DMS53 treated with DMSO at 0.1 percent for 48 hours (cell line): ENCODE data around the gene WLS.
"Not testable (repeated sequence)": the region's sequence is repeated elsewhere in the genome, so short reads cannot be mapped to it uniquely, and the experiment has no call there.

Source experiments
- DNase-seq: peaks from one replicate; lab custom pipeline; 2025; ENCODE audit not compliant: unreplicated experiment; lab: John Stamatoyannopoulos, UW

WLS gene

DNA sequence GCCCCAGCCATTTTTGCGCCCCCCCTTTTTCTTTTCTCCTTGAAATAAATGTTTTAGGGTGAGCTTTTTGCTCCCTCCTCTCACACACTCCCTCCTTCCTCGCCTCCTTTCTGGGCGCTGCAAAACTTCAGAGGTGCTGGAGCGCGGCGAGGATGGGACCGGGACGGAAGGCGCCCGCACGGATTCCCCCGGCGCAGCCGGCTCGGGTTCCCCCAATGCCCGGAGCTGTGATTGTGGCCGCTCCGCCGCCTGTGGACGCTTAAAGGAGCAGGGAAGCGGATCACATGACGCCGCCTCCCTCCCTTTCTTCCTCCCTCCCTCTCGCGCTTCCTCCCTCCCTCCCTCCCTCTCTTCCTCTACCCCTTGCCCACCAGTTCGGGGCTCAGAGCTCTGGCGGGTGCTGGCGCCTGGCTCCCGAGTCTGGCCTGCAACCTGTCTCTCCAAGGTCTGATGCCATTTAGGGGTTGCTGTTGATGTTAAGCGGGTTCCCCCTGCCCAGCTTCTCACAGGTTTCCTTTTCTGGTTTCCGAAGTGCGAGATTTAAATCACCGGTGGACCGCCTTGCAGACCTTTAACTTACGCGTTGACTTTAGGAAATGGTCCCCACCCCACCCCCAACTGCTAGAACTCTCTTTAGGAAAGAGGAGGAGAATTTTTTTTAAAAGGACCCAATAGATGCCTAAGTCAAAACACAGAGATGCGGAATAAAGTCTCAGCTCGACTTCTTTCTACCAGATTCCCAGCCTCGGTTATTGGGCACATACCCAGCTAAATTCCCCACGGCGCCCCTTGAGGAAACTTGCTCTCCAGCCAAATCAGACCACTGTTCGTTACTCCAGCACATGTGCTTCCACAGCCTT is at the start of gene WLS:
WLS (minus strand) TSS at position 235 of the 860 bp plus-strand sequence; CDS start at position 11, 224 bp downstream.
- peak; percentile 54 for DNase-seq

GRCh38 chr1:68280286-68280685 is 48.0 kb upstream of the WLS start:
- DNase-seq = no peak

- DNase-seq = no peak
Observed at GRCh38 chr1:68279846-68280245, 47.5 kb upstream of the WLS start.

GRCh38 chr1:68278221-68278620 is 45.9 kb upstream of the WLS start:
- no peak for DNase-seq

GRCh38 chr1:68276448-68276847 is 44.1 kb upstream of the WLS start:
- no peak for DNase-seq

DNA sequence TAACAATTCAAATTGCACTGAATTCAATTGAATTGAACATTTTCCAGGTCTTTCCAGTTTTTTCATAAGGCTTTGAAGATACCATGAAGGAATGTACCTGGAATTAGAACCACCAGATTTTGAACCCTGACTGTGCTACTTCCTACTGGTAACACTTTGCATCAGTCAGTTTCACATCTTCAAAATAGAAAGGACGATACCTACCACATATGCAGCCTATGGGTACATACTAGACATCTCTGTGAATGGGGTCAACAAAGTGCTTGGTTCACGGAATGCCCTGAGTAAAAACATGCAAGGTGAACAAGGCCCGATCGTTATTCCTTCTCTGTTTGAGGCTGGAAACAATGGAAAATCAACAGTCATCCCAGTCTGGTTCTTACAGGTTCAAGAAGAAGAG is 41.2 kb upstream of the WLS start:
- no peak for DNase-seq

DNA sequence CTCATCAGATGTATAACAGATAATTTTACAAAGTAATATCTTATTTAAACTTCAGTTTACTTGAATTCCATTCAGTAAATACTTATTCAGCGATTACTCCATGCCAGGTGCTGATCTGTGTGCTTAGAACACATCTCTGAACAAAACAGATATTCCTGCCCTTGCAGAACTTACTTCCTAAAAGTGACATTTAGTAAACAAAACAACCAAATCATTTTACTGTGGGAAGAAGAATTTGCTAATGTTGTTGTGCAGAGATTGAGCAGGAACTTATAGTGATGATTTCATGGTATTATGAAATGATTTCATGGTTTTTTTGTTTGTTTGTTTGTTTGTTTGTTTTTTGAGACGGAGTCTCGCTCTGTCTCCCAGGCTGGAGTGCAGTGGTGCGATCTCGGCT is 39.3 kb upstream of the WLS start:
- no peak for DNase-seq

DNA sequence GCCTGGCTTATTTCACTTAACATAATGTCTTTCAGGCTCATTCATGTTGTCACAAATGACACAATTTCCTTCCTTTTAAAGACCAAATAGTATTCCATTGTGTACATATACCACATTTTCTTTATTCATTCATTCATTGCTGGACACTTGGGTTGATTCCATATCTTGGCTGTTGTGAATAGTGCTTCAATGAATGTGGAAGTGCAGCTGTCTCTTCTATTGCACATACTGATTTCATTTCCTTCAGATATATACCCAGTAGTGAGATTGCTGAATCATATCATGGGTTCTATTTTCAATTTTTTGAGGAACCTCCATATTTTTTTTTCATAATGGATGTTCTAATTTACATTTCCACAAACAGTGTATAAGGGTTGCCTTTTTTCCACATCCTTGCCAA is 38.6 kb upstream of the WLS start:
- DNase-seq = no peak

GRCh38 chr1:68269637-68270430 is 37.5 kb upstream of the WLS start:
- DNase-seq = no peak

DNA sequence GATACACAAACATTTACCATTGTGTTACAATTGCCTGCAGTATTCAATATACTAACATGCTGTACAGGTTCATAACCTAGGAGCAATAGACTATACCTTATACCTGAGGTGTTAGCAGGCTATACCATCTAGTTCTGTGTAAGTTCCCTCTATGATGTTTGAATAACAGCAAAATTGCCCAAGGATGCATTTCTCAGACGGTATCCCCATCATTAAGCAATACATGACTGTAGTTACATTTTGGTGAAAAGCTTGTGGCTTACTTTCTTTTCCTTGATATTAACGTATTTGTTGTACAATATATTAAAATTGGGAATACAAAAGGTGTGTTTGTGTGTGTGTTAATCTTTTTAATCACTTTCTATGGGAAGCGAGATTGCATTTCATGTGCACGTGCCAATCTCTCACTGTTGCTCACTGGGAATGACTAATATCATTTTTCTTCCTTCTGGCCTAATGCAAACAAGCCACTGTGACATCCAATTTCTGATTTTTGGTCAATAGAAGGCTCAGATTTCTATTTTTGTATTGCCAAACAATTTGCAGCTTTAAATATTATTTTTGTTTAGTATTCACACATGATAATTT is 36.7 kb upstream of the WLS start:
- no peak for DNase-seq

DNA sequence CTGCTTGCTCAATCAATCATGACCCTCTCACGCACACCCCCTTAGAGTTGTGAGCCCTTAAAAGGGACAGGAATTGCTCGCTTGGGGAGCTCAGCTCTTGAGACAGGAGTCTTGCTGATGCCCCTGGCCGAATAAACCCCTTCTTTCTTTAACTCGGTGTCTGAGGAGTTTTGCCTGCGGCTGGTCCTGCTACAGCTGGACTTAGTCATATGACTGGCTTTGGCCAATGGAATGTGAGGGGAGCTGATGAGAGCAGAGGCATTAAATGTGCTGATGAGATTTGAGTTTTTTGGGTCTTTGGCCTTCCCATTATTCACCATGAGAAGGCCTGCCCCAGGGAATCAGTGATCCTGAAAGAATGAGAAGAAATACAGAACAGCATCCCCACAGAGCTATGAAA is 24.5 kb upstream of the WLS start:
- not testable (repeated sequence) for DNase-seq

- DNase-seq = no peak
Observed at GRCh38 chr1:68255301-68255700, 23.0 kb upstream of the WLS start.

- no peak for DNase-seq
Observed at GRCh38 chr1:68254667-68255226, 22.4 kb upstream of the WLS start.

DNA sequence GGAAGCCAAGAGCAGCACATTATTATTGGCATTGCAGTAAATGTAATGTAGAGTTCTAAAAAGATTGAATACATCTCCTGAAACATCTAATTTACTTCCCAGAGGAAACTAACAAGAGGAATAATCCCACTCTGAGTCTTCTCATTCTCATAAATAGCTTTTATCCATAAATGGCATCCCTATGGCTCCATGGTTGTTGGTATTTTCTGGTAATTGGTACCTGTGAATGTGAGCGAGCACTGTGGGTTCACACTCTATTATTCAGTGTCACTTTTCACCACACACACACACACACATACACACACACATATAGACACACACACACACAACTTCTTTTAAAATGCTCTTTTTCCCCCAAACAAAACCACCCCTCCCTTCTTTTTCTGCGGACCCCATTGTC is 4.7 kb upstream of the WLS start:
- DNase-seq = no peak

GRCh38 chr1:68234094-68234493 is 1.8 kb upstream of the WLS start:
- DNase-seq = peak; percentile 76

GRCh38 chr1:68233202-68233601 is 879 bp upstream of the WLS start:
- no peak for DNase-seq

DNA sequence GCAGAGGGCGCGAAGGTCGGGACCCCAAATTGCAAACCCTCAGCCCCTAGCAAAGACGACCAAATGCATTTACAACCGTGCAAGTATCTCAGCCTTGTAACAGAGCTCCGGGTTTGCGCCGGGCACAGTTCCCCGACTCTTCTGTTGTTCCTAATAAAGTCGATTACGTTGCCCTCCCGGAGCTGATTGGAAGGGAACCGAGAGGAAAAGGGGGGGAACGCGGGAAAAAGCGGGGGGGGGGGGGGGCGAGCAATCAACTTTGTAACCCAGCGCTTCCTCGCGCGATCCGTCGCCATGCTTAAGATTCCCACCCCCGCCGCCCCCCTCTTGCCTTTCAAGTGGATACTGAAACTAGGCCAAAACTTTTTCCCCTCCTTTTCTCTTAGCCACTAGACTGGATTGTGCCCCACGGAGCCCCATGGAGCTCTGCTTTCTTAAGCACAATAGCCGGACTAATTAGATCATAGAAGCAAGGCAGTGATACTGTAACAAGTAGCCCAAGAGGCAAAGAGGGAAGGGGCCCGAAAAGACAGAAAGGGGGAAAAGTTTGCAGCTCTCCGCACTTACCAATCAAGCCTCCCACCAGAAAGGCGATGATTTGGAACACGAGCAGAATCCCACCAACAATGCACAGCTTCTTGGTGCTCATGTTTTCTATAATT is 565 bp downstream of the WLS start:
- DNase-seq = peak; percentile 43

DNA sequence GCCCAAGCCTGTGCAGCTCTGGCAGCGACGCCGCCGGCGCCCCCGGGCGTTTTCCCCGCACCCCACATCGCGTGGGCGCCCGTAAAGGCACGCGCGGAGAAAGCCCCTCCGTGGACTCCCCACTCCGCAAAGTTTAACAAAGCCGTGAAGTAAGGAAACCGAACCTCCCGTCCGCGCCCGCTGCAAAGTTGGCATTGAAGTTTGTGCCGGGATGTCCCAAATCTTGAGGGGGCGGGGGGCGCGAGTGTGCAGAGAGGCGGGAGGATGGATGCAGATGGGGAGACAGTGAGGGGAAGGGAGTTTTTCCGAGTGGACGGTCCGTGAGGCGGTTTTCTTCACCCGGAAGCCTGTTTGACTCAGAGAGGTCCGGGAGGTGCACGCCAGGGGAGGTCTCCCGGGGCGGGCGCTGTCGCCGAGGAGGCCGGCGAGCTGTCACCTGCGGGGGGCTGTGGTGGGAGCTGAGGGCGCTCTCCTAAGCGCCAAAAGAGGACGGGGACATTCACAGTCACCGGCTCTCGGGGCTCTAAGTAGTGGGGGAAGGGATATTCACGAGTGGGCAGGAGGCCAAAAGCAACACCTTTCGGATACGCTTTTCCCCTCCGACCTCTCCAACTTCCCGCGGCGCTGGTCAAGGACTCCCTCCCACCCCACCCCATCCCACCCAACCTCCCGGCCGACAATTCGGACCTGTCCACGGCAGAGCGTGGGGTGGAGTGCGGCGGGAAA is 1.3 kb downstream of the WLS start:
- peak; percentile 24 for DNase-seq

- DNase-seq = no peak
Observed at GRCh38 chr1:68230484-68230802, 1.9 kb downstream of the WLS start.

- no peak for DNase-seq
Observed at GRCh38 chr1:68229650-68230483, 2.5 kb downstream of the WLS start.
